Fibroblast of the aortic adventitia (primary cell): Measurements from ENCODE around the gene TINAGL1. TPM values are rescaled to one million over a fixed set of nuclear protein-coding genes. Genes with fewer than 3 reads are reported as not detected.

Experiments
- DNase-seq: peaks from one replicate; pipeline ENCODE4 v3.0.0-alpha.2; 2010; ENCODE audit warnings: low read depth
- H3K4me3 ChIP-seq: 2 replicates; pipeline ENCODE4 v1.5.1; 2011; ENCODE audit warnings: low read depth, mild to moderate bottlenecking, control low read depth, low read length, moderate library complexity
- CTCF ChIP-seq: IDR thresholded peaks from 2 replicates; pipeline ENCODE4 v1.5.1; 2011; ENCODE audit warnings: mild to moderate bottlenecking, low read length, control low read depth, inconsistent platforms; ENCODE audit not compliant: insufficient read depth
- total RNA-seq: library from RNA; depleted of rRNA; stranded (reverse); fragments of >200 nt; gene quantifications from 2 replicates; pipeline ENCODE4 v1.2.3, GENCODE V29; 2012; ENCODE audit warnings: low replicate concordance

TINAGL1 gene
- total RNA-seq, 1 donor, result 1.2 TPM

DNA sequence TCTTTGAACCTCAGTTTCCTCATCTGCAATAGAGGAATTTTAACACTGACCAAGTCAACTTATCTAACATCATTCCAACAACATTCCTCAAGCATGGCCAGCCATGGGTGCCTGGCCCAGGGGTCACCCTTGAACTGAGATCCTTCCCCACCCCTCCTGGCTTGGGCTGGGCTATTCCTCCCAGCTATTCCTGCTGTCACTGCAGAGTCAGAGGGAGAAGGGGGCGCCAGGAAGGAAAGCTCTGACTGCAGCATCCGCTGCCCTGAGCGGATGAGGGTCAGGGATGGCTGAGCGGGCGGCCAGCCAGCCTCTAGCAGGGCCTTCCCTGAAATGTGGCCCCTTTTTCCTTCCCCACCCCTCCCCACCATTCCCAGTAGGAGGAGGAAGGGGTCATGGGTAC is 3.1 kb downstream of the TINAGL1 start:
- no peak for DNase-seq
- no peak overlapping the region for H3K4me3 ChIP-seq

GRCh38 chr1:31580513-31580870 is 4.2 kb downstream of the TINAGL1 start:
- DNase-seq, result no peak
- H3K4me3 ChIP-seq, result no peak overlapping the region
- no peak for TF ChIP-seq CTCF

More for the DNA sequence above, 3.1 kb downstream of the TINAGL1 start:
- TF ChIP-seq CTCF, result no peak

DNA sequence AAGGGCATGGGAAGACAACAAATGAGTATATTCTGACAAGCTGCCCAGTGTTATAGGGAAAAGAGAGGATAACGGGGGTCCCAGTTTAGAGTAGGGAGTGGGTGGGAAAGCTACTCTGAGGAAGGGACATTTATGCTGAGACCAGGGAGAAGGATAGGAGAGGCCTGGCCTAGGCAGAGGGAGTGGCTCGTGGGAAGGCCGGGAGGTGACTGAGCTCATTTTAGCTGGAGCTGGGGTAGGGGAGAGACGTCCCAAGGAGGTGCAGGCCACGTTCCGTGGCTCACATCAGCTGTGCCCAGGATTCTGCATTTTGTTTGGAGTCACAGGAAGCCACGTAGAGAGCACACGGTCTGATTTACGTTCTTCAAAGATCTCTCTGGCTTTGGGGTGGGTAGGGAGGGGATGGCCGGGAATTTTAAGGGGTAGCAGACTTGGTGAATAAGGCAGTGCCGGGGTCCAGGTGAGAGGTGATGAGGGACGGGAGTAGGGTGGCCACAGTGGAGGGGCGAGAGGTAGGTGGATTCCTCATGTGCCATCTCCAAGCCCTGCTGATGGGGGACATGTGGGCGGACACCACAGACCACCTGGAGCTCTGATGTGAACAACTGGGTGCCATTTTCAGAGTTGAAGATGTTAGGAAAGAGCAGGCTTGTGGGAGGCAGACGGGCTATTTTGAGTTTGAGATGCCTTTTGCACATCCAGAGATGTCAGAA is 4.7 kb downstream of the TINAGL1 start:
- DNase-seq, result no peak
- no peak for TF ChIP-seq CTCF
- H3K4me3 ChIP-seq, result no peak overlapping the region

- no peak overlapping the region for H3K4me3 ChIP-seq
- no peak for TF ChIP-seq CTCF
- no peak for DNase-seq
Measured at GRCh38 chr1:31581821-31582810, 5.8 kb downstream of the TINAGL1 start.

GRCh38 chr1:31583082-31583994 is 7.0 kb downstream of the TINAGL1 start:
- DNase-seq, result no peak
- TF ChIP-seq CTCF, result no peak

DNA sequence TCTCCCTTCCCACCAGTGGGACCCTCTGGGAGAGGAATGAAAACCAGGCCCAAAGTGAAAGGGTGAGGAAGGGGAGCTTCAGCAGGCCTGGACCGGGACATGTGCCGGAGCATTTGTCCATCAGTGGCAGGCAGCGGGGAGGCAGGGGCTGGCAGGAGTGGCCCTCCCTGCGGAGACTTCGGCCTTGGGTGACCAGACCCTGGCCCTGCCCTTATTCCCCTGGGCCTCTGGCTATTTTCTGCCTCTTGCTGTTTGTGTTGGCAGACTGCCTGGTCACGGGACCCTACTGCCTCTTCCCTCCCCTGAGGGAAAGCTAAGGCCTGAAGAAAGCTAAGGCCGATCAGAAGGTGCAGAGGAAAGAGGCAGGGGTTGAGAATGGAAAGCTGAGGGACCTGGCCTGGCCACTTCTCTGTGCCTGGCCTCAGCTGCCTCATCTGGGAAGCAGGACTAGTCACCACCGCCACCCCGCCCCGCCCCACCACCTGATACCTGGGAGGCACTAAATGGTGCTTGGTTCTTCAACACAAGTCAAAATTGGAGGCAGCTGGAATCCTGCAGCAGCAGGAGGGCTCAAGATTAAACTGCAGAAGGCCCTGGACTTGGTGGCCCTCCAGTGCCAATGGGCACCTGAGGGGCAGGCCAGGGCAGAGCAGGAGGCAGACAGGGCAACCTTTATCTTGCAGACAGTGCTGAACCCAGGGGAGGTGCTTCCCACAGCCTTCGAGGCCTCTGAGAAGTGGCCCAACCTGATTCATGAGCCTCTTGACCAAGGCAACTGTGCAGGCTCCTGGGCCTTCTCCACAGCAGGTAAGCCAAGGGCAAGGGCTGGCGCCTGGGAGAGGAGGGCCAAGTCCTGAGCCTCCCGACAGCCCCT is 7.9 kb downstream of the TINAGL1 start:
- no peak overlapping the region for H3K4me3 ChIP-seq
- no peak for TF ChIP-seq CTCF
- DNase-seq, result peak; percentile 51

More at GRCh38 chr1:31583082-31583994, 7.0 kb downstream of the TINAGL1 start:
- no peak overlapping the region for H3K4me3 ChIP-seq
